Fibroblast of villous mesenchyme (primary cell): ENCODE data around the gene VAMP7. TPM values are rescaled to one million over a fixed set of nuclear protein-coding genes. Genes with fewer than 3 reads are reported as not detected.

ENCODE experiments used
- DNase-seq: peaks from one replicate; pipeline ENCODE4 v3.0.0-alpha.2; 2010; ENCODE audit warnings: low read depth
- H3K4me3 ChIP-seq: 2 replicates; pipeline ENCODE4 v1.5.1; 2011; ENCODE audit warnings: low read depth, mild to moderate bottlenecking, low read length
- CTCF ChIP-seq: IDR thresholded peaks from 2 replicates; pipeline ENCODE4 v1.5.1; 2012; ENCODE audit warnings: low read depth, mild to moderate bottlenecking, low read length; ENCODE audit not compliant: insufficient read depth
- total RNA-seq: library from RNA; depleted of rRNA; stranded (reverse); fragments of >200 nt; gene quantifications from 2 replicates; pipeline ENCODE4 v1.2.3, GENCODE V29; 2012

The VAMP7 gene
- total RNA-seq, 1 donor, result 58.7 TPM

- DNase-seq, result no peak
- TF ChIP-seq CTCF, result no peak
- H3K4me3 ChIP-seq, result no peak overlapping the region
These were observed 10.2 kb upstream of the VAMP7 start for GRCh38 chrX:155870958-155871357.

GRCh38 chrX:155871934-155872333 is 9.2 kb upstream of the VAMP7 start:
- no peak overlapping the region for H3K4me3 ChIP-seq
- TF ChIP-seq CTCF, result no peak
- no peak for DNase-seq

- no peak for TF ChIP-seq CTCF
- no peak overlapping the region for H3K4me3 ChIP-seq
- no peak for DNase-seq
These were observed 8.0 kb upstream of the VAMP7 start for GRCh38 chrX:155873188-155873587.

DNA sequence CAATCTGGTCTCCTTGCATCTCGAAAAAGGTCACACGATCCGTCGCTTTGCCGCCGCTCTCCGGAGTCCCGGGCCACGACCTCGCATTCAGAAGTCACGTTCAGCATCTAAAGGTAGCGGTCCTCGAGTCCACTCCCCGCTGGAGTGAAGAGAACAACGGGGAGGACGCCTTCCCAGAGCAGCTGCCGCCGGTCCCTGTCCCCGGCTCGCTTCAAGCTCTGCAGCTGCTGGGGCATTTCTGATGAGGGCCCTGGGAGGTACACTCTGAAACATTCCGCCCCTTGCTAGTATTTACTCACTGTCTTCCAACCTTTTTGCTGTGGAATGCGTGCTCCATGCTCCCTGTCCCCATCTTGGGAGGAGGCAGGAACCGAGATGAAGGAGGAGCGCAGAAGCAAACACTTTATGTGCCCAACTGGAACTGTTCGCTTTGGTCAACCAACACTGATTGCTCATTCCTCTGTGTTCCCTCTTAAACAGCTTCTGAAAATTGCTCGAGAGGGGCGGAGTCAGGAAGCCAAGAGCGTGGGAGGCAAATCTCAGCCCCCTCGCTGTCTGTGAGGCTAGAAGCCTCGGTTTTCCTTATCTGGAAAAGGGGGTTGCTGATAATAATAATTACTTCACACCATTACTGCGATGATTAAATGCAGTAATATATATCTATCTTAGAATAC is 6.4 kb upstream of the VAMP7 start:
- H3K4me3 ChIP-seq, result peak overlapping the region; percentile 19
- DNase-seq, result no peak
- no peak for TF ChIP-seq CTCF

DNA sequence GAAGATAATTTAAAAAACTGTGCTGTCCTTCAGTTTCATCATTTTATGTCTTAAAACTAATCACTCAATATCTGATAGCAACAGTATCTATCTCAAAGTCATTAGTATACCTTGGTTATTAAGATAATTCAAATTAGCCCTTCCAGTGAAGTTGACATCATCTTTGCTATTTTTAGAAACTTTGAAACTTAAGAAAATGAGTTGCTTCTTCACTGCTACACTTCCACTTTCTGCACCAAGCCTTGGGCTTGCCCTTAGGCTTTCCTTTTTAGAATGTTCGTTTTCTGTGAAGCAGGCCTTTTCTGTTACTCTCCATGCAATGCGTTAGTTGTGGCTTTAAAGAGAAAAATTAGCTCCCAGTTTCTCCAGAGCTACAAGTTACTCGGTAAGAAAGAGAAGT is 4.4 kb upstream of the VAMP7 start:
- H3K4me3 ChIP-seq, result no peak overlapping the region
- no peak for TF ChIP-seq CTCF
- DNase-seq, result no peak

GRCh38 chrX:155877288-155877687 is 3.9 kb upstream of the VAMP7 start:
- no peak for DNase-seq
- TF ChIP-seq CTCF, result no peak

DNA sequence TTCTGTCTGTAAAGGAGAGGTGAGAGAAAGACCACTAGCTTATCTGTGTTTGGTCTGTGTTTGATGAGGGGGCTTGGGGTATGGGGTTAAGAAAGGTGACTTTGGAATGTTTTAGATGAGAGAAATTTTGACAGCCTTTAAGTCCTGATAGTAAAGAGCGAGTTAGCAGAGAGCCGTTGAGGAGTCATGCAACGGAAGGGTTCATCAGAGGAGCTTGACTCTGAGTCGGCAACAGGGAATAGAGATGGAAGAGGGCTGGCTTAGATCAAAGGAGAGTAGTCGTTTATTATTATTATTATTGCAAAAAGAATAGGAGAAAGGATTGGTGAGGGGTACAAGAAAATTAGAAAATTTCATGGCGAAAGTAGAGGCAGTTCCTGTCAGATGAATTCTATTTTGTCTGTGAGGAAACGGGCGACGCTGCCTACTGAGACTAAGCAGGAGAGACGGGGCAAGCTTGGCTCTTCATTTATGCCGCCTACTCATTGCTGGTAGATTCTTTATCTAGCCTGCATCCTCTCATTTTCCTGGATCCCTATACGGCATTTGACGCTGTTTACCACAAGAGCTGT is 473 bp upstream of the VAMP7 start:
- no peak for DNase-seq
- no peak for TF ChIP-seq CTCF

More at GRCh38 chrX:155877288-155877687, 3.9 kb upstream of the VAMP7 start:
- no peak overlapping the region for H3K4me3 ChIP-seq

More for the DNA sequence above, 473 bp upstream of the VAMP7 start:
- H3K4me3 ChIP-seq, result peak overlapping the region; percentile 93
